Activated CD8-positive, alpha-beta T cell treated with anti-CD3 and anti-CD28 coated beads for 36 hours (primary cell): ENCODE measurements around the gene ISCA2. TPM values are rescaled to one million over a fixed set of nuclear protein-coding genes. Genes with fewer than 3 reads are reported as not detected.

Source experiments
- ATAC-seq: fragments of 200-7000 bp; cut with Tn5 transposase; one replicate; pipeline ENCODE4 v1.10.0; 2021; ENCODE audit warnings: mild to moderate bottlenecking, moderate library complexity
- CTCF ChIA-PET: fragments of 350-600 bp; sonication (Branson Sonifier 250); formaldehyde crosslinking; loops from one replicate; lab custom pipeline; 2021; ENCODE audit warnings: antibody characterized with exemption; lab: Charles Lee
- POLR2A ChIA-PET: fragments of 350-600 bp; sonication (Branson Sonifier 250); formaldehyde crosslinking; loops from one replicate; lab custom pipeline; 2021; ENCODE audit warnings: antibody characterized with exemption; lab: Charles Lee
- DNase-seq: peaks from one replicate; pipeline ENCODE4 v3.0.0-alpha.2; 2020
- H3K27ac Mint-ChIP-seq: one replicate; pipeline ENCODE4 v1.8.0; 2021; ENCODE audit warnings: mild to moderate bottlenecking, mixed read lengths
- H3K27me3 Mint-ChIP-seq: one replicate; pipeline ENCODE4 v1.8.0; 2021; ENCODE audit warnings: mixed read lengths
- H3K36me3 Mint-ChIP-seq: one replicate; pipeline ENCODE4 v1.8.0; 2021; ENCODE audit warnings: low read depth, mixed read lengths
- H3K4me1 Mint-ChIP-seq: one replicate; pipeline ENCODE4 v1.8.0; 2021; ENCODE audit warnings: low read depth, mixed read lengths
- H3K4me3 Mint-ChIP-seq: one replicate; pipeline ENCODE4 v1.8.0; 2021; ENCODE audit warnings: mild to moderate bottlenecking, moderate library complexity, mixed read lengths
- H3K9me3 Mint-ChIP-seq: one replicate; pipeline ENCODE4 v1.8.0; 2021; ENCODE audit warnings: mixed read lengths
- intact Hi-C: fragments of 100-400 bp; cut with micrococcal nuclease; formaldehyde crosslinking; loops from one replicate; pipeline ENCODE4 v1.10.0; 2022
- total RNA-seq, 2 experiments: library from RNA; stranded (reverse); gene quantifications; one replicate each; pipeline ENCODE4 v1.2.3, GENCODE V29; 2021
- TF ChIP-seq, protein P1 (sequence below): fragments of 200-600 bp; IDR thresholded peaks from one replicate; pipeline ENCODE4 v1.8.0; 2022; ENCODE audit warnings: antibody characterized with exemption, mild to moderate bottlenecking

ISCA2 gene
- total RNA-seq, 2 experiments from 2014 or later, result 29.1 to 31.7 TPM

- TF ChIP-seq, protein P1, sequence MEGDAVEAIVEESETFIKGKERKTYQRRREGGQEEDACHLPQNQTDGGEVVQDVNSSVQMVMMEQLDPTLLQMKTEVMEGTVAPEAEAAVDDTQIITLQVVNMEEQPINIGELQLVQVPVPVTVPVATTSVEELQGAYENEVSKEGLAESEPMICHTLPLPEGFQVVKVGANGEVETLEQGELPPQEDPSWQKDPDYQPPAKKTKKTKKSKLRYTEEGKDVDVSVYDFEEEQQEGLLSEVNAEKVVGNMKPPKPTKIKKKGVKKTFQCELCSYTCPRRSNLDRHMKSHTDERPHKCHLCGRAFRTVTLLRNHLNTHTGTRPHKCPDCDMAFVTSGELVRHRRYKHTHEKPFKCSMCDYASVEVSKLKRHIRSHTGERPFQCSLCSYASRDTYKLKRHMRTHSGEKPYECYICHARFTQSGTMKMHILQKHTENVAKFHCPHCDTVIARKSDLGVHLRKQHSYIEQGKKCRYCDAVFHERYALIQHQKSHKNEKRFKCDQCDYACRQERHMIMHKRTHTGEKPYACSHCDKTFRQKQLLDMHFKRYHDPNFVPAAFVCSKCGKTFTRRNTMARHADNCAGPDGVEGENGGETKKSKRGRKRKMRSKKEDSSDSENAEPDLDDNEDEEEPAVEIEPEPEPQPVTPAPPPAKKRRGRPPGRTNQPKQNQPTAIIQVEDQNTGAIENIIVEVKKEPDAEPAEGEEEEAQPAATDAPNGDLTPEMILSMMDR, result no peak
- DNase-seq, result no peak
- ATAC-seq, result no peak
- intact Hi-C loops, result no loop called here
- Mint-ChIP-seq H3K9me3 (no peaks in the 10 kb centered on the region), H3K4me1 (peaks cover 4% of the 10 kb centered on the region), H3K27me3 (peaks cover 19% of the 10 kb centered on the region), H3K36me3 (no peaks in the 10 kb centered on the region), H3K4me3 (no peak overlapping the region), H3K27ac (no peak overlapping the region)
- POLR2A ChIA-PET, result interaction anchor here (1.0 kb wide), 1 partner anchor 121 kb away, joined by 3 read pairs; no protein-coding TSS in a partner anchor
- CTCF ChIA-PET, result no interaction called here
Measured at GRCh38 chr14:74519316-74520074, 25.9 kb downstream of the ISCA2 start.

DNA sequence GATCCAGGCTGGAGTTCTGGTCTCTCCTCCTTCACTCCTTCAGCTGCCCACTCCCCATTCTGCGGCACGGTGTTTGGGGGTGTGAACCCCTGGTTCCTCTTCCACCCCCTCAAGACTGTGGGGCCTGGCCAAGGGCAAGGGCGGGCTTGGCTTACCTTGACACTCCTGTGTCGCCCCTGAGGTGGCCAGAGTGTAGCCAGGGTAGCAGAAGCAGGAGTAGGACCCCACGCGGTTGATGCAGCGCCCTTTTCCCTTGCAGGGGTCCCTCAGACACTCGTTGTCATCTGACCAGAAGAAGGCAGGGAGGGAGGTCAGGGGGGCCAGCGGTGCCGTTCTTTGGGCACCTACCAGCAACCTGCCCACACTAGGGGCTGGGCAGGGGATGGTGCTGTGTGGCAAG lies 28.2 kb downstream of the ISCA2 start:
- Mint-ChIP-seq H3K27ac (no peak overlapping the region), H3K4me3 (no peak overlapping the region), H3K4me1 (no peaks in the 10 kb centered on the region), H3K36me3 (no peaks in the 10 kb centered on the region), H3K9me3 (no peaks in the 10 kb centered on the region), H3K27me3 (peaks cover 5% of the 10 kb centered on the region)
- DNase-seq (no peak), ATAC-seq (no peak)
- TF ChIP-seq, protein P1, result no peak
- POLR2A ChIA-PET, result no interaction called here
- intact Hi-C loops, result no loop called here
- CTCF ChIA-PET, result no interaction called here

- intact Hi-C loops, result no loop called here
- TF ChIP-seq, protein P1, result no peak
- POLR2A ChIA-PET, result no interaction called here
- Mint-ChIP-seq H3K4me1 (no peaks in the 10 kb centered on the region), H3K27me3 (peaks cover 5% of the 10 kb centered on the region), H3K36me3 (no peaks in the 10 kb centered on the region), H3K27ac (no peak overlapping the region), H3K9me3 (no peaks in the 10 kb centered on the region), H3K4me3 (no peak overlapping the region)
- DNase-seq (no peak), ATAC-seq (no peak)
- CTCF ChIA-PET, result no interaction called here
Measured at GRCh38 chr14:74522740-74523139, 29.2 kb downstream of the ISCA2 start.

DNA sequence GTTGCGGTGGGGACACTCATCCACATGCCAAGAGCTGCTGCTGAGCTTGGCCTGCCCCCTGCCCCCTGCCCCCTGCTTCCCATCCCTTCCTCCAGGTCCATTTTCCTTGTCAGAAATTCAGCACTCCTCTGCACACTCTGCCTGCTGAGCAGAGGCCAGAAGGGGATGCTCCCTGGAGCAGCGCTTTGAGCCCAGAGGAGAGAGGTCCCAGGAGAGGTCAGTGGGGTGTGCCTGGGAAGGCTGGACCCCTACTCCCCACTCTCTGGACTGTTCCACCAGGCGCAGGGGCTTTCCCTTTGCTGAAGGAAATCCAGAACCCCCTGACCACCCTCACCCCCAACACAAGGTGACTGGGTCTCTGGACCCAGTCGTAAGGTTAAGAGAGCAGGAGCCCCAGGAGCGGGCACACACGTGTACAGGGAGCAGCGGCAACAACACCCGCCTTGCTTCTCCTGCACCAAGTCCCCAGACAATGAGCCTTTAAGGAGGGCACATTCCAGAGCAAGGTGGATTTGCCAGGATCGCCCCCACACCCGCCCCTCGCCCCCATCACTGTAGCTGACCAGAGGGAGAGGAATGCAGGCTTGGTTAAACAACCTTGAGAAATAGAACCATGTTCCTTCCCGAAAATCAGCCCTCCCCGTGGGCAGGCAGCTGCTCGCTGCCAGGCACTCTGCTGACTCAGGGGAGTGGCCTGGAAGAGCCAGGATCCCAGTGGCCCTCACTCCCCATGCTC lies 30.7 kb downstream of the ISCA2 start:
- TF ChIP-seq, protein P1, result no peak
- ChIA-PET CTCF (no interaction called here), POLR2A (no interaction called here)
- ATAC-seq (no peak), DNase-seq (no peak)
- Mint-ChIP-seq H3K4me3 (no peak overlapping the region), H3K36me3 (no peaks in the 10 kb centered on the region), H3K27ac (no peak overlapping the region), H3K4me1 (no peaks in the 10 kb centered on the region), H3K9me3 (no peaks in the 10 kb centered on the region), H3K27me3 (peaks cover 3% of the 10 kb centered on the region)
- intact Hi-C loops, result no loop called here

GRCh38 chr14:74524812-74525135 lies 31.2 kb downstream of the ISCA2 start:
- TF ChIP-seq, protein P1, result no peak
- CTCF ChIA-PET, result interaction anchor here (1.1 kb wide), 1 partner anchor 26 kb away, joined by 3 read pairs; no protein-coding TSS in a partner anchor
- Mint-ChIP-seq H3K9me3 (no peaks in the 10 kb centered on the region), H3K27ac (no peak overlapping the region), H3K4me1 (no peaks in the 10 kb centered on the region), H3K36me3 (no peaks in the 10 kb centered on the region), H3K4me3 (no peak overlapping the region), H3K27me3 (peaks cover 3% of the 10 kb centered on the region)
- DNase-seq (no peak), ATAC-seq (no peak)
- POLR2A ChIA-PET, result no interaction called here
- intact Hi-C loops, result no loop called here
